PC-3 (cell line): ENCODE data around the gene RNASEL.

ENCODE experiments used
- CTCF ChIP-seq: fragments of 300-600 bp; sonication (generic); conservative IDR thresholded peaks from 2 replicates; pipeline ENCODE4 v1.5.1; 2017; ENCODE audit warnings: antibody characterized with exemption, low read depth, mild to moderate bottlenecking, low read length
- EZH2 ChIP-seq: fragments of 300-600 bp; sonication (generic); IDR thresholded peaks from one replicate; pipeline ENCODE4 v1.6.1; 2017; ENCODE audit warnings: antibody characterized with exemption, mild to moderate bottlenecking, low read length; ENCODE audit not compliant: unreplicated experiment
- EZH2phosphoT487 ChIP-seq: fragments of 300-600 bp; sonication (generic); IDR thresholded peaks from 2 replicates; pipeline ENCODE4 v1.6.1; 2018; ENCODE audit warnings: mild to moderate bottlenecking, antibody characterized with exemption, low read length, borderline replicate concordance

GRCh38 chr1:182633657-182634281 lies 44.7 kb upstream of the RNASEL start:
- TF ChIP-seq CTCF (no peak), EZH2 (no peak), EZH2phosphoT487 (no peak)
